B cell (primary cell): ENCODE measurements around the gene PPTC7. TPM values are rescaled to one million over a fixed set of nuclear protein-coding genes. Genes with fewer than 3 reads are reported as not detected.

ENCODE experiments used
- ATAC-seq: fragments of 200-7000 bp; cut with Tn5 transposase; one replicate; pipeline ENCODE4 v1.10.0; 2021; ENCODE audit warnings: low read depth, mild to moderate bottlenecking, moderate number of reproducible peaks, moderate library complexity
- CTCF ChIA-PET: fragments of 350-600 bp; sonication (Branson Sonifier 250); formaldehyde crosslinking; loops from one replicate; lab custom pipeline; 2021; ENCODE audit warnings: antibody characterized with exemption, inconsistent platforms; lab: Charles Lee
- POLR2A ChIA-PET: fragments of 350-600 bp; sonication (Branson Sonifier 250); formaldehyde crosslinking; loops from one replicate; lab custom pipeline; 2021; ENCODE audit warnings: antibody characterized with exemption; lab: Charles Lee
- DNase-seq: peaks from one replicate; pipeline ENCODE4 v3.0.0; 2013
- H2AFZ ChIP-seq: 2 replicates; pipeline ENCODE4 v1.6.1; 2012; ENCODE audit warnings: mild to moderate bottlenecking, low read depth, low read length; ENCODE audit not compliant: insufficient read depth, poor library complexity, severe bottlenecking
- H3K27ac ChIP-seq, 2 donors: 1 replicate in 1 of 2; 2 replicates in 1 of 2; pipeline ENCODE4 v1.5.1; 2012 to 2013; ENCODE audit warnings: low read length in 2 of 2, mild to moderate bottlenecking in 2 of 2, moderate library complexity in 1 of 2
- H3K27me3 ChIP-seq, 4 experiments: fragments of 200-600 bp in 1 of 4; sonication (generic) in 1 of 4; replicated peaks in 1 of 4; 1 replicate in 2 of 4; 2 replicates in 2 of 4; pipeline versions ENCODE4 v1.6.1 to v1.7.0; 2013 to 2016; ENCODE audit warnings: low read length in 3 of 4, mild to moderate bottlenecking in 2 of 4, mixed read lengths in 1 of 4, moderate library complexity in 1 of 4; ENCODE audit not compliant: insufficient read depth in 4 of 4, control insufficient read depth in 3 of 4; ENCODE audit errors: control extremely low read depth in 1 of 4
- H3K36me3 ChIP-seq, 2 experiments: replicated peaks in 1 of 2; 1 replicate in 1 of 2; 2 replicates in 1 of 2; pipeline versions ENCODE4 v1.6.1 to v1.7.1; 2013; ENCODE audit warnings: low read length in 1 of 2; ENCODE audit not compliant: insufficient read depth in 2 of 2, control insufficient read depth in 1 of 2; ENCODE audit errors: control extremely low read depth in 1 of 2, extremely low read depth in 1 of 2
- H3K4me1 ChIP-seq, 2 donors: fragments of 200-600 bp in 1 of 2; sonication (generic) in 1 of 2; 1 replicate in 1 of 2; 2 replicates in 1 of 2; pipeline versions ENCODE4 v1.5.1 to v1.6.1; 2013 to 2017; ENCODE audit warnings: low read length in 2 of 2; ENCODE audit not compliant: control insufficient read depth in 2 of 2, insufficient read depth in 2 of 2
- H3K4me2 ChIP-seq: replicated peaks from 2 replicates; pipeline ENCODE3; 2012; ENCODE audit warnings: mild to moderate bottlenecking, low read depth, low read length; ENCODE audit not compliant: poor library complexity, severe bottlenecking
- H3K4me3 ChIP-seq, 5 experiments: fragments of 200-600 bp in 1 of 5; sonication (generic) in 1 of 5; 1 replicate in 3 of 5; 2 replicates in 2 of 5; pipeline versions ENCODE4 v1.5.1 to v1.7.0; 2011 to 2016; ENCODE audit warnings: low read length in 4 of 5, mild to moderate bottlenecking in 4 of 5, low read depth in 2 of 5, control low read depth in 1 of 5, moderate library complexity in 1 of 5; ENCODE audit not compliant: insufficient read depth in 1 of 5; ENCODE audit errors: control extremely low read depth in 1 of 5, extremely low read depth in 1 of 5
- H3K79me2 ChIP-seq: fragments of 200-600 bp; sonication (generic); one replicate; pipeline ENCODE4 v1.6.0; 2016; ENCODE audit warnings: low read length; ENCODE audit not compliant: control insufficient read depth, insufficient read depth
- H3K9ac ChIP-seq: fragments of 200-600 bp; sonication (generic); 2 replicates; pipeline ENCODE4 v1.6.1; 2017; ENCODE audit warnings: mild to moderate bottlenecking, low read length, moderate library complexity
- H3K9me3 ChIP-seq, 3 donors: one replicate each; pipeline versions ENCODE4 v1.6.1 to v1.7.1; 2013; ENCODE audit warnings: low read length in 2 of 3; ENCODE audit not compliant: control insufficient read depth in 2 of 3, insufficient read depth in 1 of 3; ENCODE audit errors: control extremely low read depth in 1 of 3
- H4K20me1 ChIP-seq: 2 replicates; pipeline ENCODE4 v1.6.0; 2012; ENCODE audit warnings: mild to moderate bottlenecking, low read length; ENCODE audit not compliant: insufficient read depth, control insufficient read depth, poor library complexity, severe bottlenecking
- H3K27ac Mint-ChIP-seq: one replicate; pipeline ENCODE4 v1.8.0; 2021; ENCODE audit warnings: mixed read lengths
- H3K27me3 Mint-ChIP-seq: one replicate; pipeline ENCODE4 v1.8.0; 2021; ENCODE audit warnings: mixed read lengths
- H3K4me1 Mint-ChIP-seq: one replicate; pipeline ENCODE4 v1.8.0; 2021; ENCODE audit warnings: mixed read lengths
- H3K4me3 Mint-ChIP-seq: one replicate; pipeline ENCODE4 v1.8.0; 2021; ENCODE audit warnings: mixed read lengths
- H3K9me3 Mint-ChIP-seq: one replicate; pipeline ENCODE4 v1.8.0; 2022; ENCODE audit warnings: mixed read lengths; ENCODE audit not compliant: insufficient read depth
- CTCF ChIP-seq: fragments of 200-600 bp; IDR thresholded peaks from one replicate; pipeline ENCODE4 v1.8.0; 2022; ENCODE audit warnings: antibody characterized with exemption, mild to moderate bottlenecking
- EZH2 ChIP-seq: IDR thresholded peaks from 2 replicates; pipeline ENCODE4 v1.6.1; 2012; ENCODE audit warnings: borderline replicate concordance, low read depth, mild to moderate bottlenecking, moderate library complexity, low read length; ENCODE audit not compliant: insufficient read depth, poor library complexity, severe bottlenecking
- WGBS: methylation state at CpG from one replicate; pipeline ENCODE4 v1.1.5; 2013; ENCODE audit warnings: missing lambda C conversion rate; ENCODE audit not compliant: insufficient coverage; 5-methylcytosine and 5-hydroxymethylcytosine counted together
- intact Hi-C: fragments of 100-400 bp; cut with micrococcal nuclease; formaldehyde crosslinking; loops from one replicate; pipeline ENCODE4 v1.10.0; 2022
- polyA minus RNA-seq: library from RNA; depleted of rRNA, polyadenylated mRNA; stranded (reverse); fragments of >200 nt; gene quantifications from 2 replicates; pipeline ENCODE4 v1.2.3, GENCODE V29; 2012
- polyA plus RNA-seq: library from polyadenylated mRNA; depleted of rRNA; stranded (reverse); fragments of >200 nt; gene quantifications from 2 replicates; pipeline ENCODE4 v1.2.3, GENCODE V29; 2012
- total RNA-seq, 2 donors: library from RNA; stranded (reverse); fragments of 120-200 nt in 1 of 2; gene quantifications; 1 replicate in 1 of 2; 2 replicates in 1 of 2; pipeline versions ENCODE4 v1.2.3 to v1.2.4, GENCODE V29; 2013 to 2022

PPTC7 gene
- total RNA-seq (44.9 and 45.6 TPM in 2 replicates), polyA plus RNA-seq (20.7 and 48.9 TPM in 2 replicates), polyA minus RNA-seq (23.7 and 35.4 TPM in 2 replicates)
- total RNA-seq (2013): 12.1 TPM

GRCh38 chr12:110583137-110584059 is at the start of gene PPTC7:
TSS of gene PPTC7 (minus strand) at chr12:110583318. CDS start at chr12:110583031, 287 bp downstream.
- peak; percentile 95 for ATAC-seq
- Histone ChIP-seq H3K4me3 (peak within 1 kb of the TSS; percentile 74 to 93 (median 87)), H3K27me3 (no peaks in the 10 kb centered on the region), H3K36me3 (no peaks in the 10 kb centered on the region), H4K20me1 (peaks cover 27% of the 10 kb centered on the region), H3K9me3 (no peaks in the 10 kb centered on the region), H3K9ac (peak within 1 kb of the TSS; percentile 87), H2AFZ (peak within 1 kb of the TSS; percentile 50), H3K79me2 (peaks cover 78% of the 10 kb centered on the region), H3K4me1 (peaks cover 55 to 64% of the 10 kb centered on the region in 2 donors), H3K27ac (peak within 1 kb of the TSS; percentile 88 to 96), H3K4me2 (peak within 1 kb of the TSS; percentile 87)
- no peak for TF ChIP-seq EZH2
- peak; percentile 98 for DNase-seq
- no peaks in the 10 kb centered on the region for H3K27me3 Mint-ChIP-seq
- WGBS: 0% methylated on average over 43 of the region's 52 CpGs
- intact Hi-C loops: loop anchor here (1.0 to 5.0 kb wide), 6 partner anchors 8 to 133 kb away; partner anchors contain the start of genes ARPC3, RAD9B, TCTN1 and VPS29
- no peaks in the 10 kb centered on the region for H3K9me3 Mint-ChIP-seq
- peak within 1 kb of the TSS; percentile 94 for H3K4me3 Mint-ChIP-seq
- ChIA-PET CTCF (interaction anchor here (1.2 to 1.4 kb wide), 2 partner anchors 20 to 114 kb away, joined by 3 to 6 read pairs; no protein-coding TSS in a partner anchor), POLR2A (no interaction called here)
- peaks cover 69% of the 10 kb centered on the region for H3K4me1 Mint-ChIP-seq
- peak within 1 kb of the TSS; percentile 92 for H3K27ac Mint-ChIP-seq

GRCh38 chr12:110627500-110628195 is 44.5 kb upstream of the PPTC7 start:
- Histone ChIP-seq H4K20me1 (no peaks in the 10 kb centered on the region), H3K36me3 (peaks cover 1 to 2% of the 10 kb centered on the region in 2 experiments), H3K27ac (peak overlapping the region; percentile 93 to 94), H3K4me1 (peaks cover 81 to 87% of the 10 kb centered on the region in 2 donors), H2AFZ (peak overlapping the region; percentile 59), H3K79me2 (peaks cover 37% of the 10 kb centered on the region), H3K9ac (peak overlapping the region; percentile 61), H3K4me2 (peak overlapping the region; percentile 76), H3K27me3 (no peaks in the 10 kb centered on the region), H3K9me3 (peaks cover 0 to 1% (median 0%) of the 10 kb centered on the region in 3 donors), H3K4me3 (peak overlapping the region; percentile 19 to 57 (median 31))
- H3K9me3 Mint-ChIP-seq: no peaks in the 10 kb centered on the region
- peak overlapping the region; percentile 78 for H3K4me3 Mint-ChIP-seq
- DNase-seq (peak; percentile 69), ATAC-seq (peak; percentile 70)
- intact Hi-C loops: loop anchor here (1.0 kb wide), 3 partner anchors 8 to 20 kb away; no protein-coding TSS in a partner anchor
- ChIA-PET CTCF (interaction anchor here (0.5 to 2.6 kb wide), 8 partner anchors 10 to 114 kb away, joined by 3 to 11 read pairs (median 4); no protein-coding TSS in a partner anchor), POLR2A (interaction anchor here (0.6 to 2.1 kb wide), 13 partner anchors 9 to 178 kb away, joined by 3 to 9 read pairs (median 4); partner anchors contain the start of gene TCTN1)
- TF ChIP-seq EZH2 (no peak), CTCF (no peak)
- no peaks in the 10 kb centered on the region for H3K27me3 Mint-ChIP-seq
- peak overlapping the region; percentile 96 for H3K27ac Mint-ChIP-seq
- no CpG with 5 or more reads among the region's 8 CpGs for WGBS
- peaks cover 73% of the 10 kb centered on the region for H3K4me1 Mint-ChIP-seq
